Gastrocnemius medialis (tissue), 4 donors: ENCODE measurements around the gene NFAT5.

Experiments
- CTCF ChIP-seq, 5 experiments: fragments of 450-650 bp in 3 of 5; fragments of 200-600 bp in 2 of 5; sonication (generic) in 2 of 5; IDR thresholded peaks in 4 of 5; conservative IDR thresholded peaks in 1 of 5; 1 replicate in 4 of 5; 2 replicates in 1 of 5; pipeline ENCODE4 v1.5.1; 2016 to 2019; ENCODE audit warnings: antibody characterized with exemption in 5 of 5, mild to moderate bottlenecking in 3 of 5, moderate library complexity in 3 of 5
- POLR2A ChIP-seq, 2 donors: fragments of 450-650 bp; IDR thresholded peaks; one replicate each; pipeline ENCODE4 v1.6.1; 2017; ENCODE audit warnings: antibody characterized with exemption in 2 of 2, mild to moderate bottlenecking in 2 of 2, moderate library complexity in 2 of 2

GRCh38 chr16:69589434-69590269 is 23.9 kb downstream of the NFAT5 start:
- TF ChIP-seq POLR2A (IDR thresholded peaks at IDR 0.05) (no peak), CTCF (IDR thresholded peaks at IDR 0.05 in 4 of 5, conservative IDR thresholded peaks at IDR 0.05 in 1 of 5) (no peak)
